SK-N-SH (cell line): ENCODE results near the gene CLIC3.

Experiments used
- CTCF ChIP-seq: fragments of 200-600 bp; sonication (generic); IDR thresholded peaks from 2 replicates; pipeline ENCODE4 v1.6.1; 2017; ENCODE audit warnings: antibody characterized with exemption, mild to moderate bottlenecking, moderate library complexity
- GABPA ChIP-seq: IDR thresholded peaks from 2 replicates; pipeline ENCODE4 v1.4.0; 2012; ENCODE audit warnings: low read depth, mild to moderate bottlenecking
- MEF2A ChIP-seq: IDR thresholded peaks from 2 replicates; pipeline ENCODE4 v1.4.0; 2012; ENCODE audit warnings: low read depth, borderline replicate concordance
- REST ChIP-seq: IDR thresholded peaks from 2 replicates; pipeline ENCODE4 v1.6.1; 2012; ENCODE audit warnings: mild to moderate bottlenecking, low read depth, low read length, moderate library complexity
- TAF1 ChIP-seq: IDR thresholded peaks from 2 replicates; pipeline ENCODE4 v1.6.1; 2012; ENCODE audit warnings: low read depth, mild to moderate bottlenecking, low read length, moderate library complexity, borderline replicate concordance
- TCF12 ChIP-seq: IDR thresholded peaks from 2 replicates; pipeline ENCODE4 v1.4.0; 2012
- TEAD4 ChIP-seq: IDR thresholded peaks from 2 replicates; pipeline ENCODE4 v1.4.0; 2012; ENCODE audit warnings: mild to moderate bottlenecking, borderline replicate concordance; ENCODE audit not compliant: insufficient read depth
- YY1 ChIP-seq: IDR thresholded peaks from 2 replicates; pipeline ENCODE4 v1.4.0; 2012; ENCODE audit warnings: low read depth, mild to moderate bottlenecking

GRCh38 chr9:137007108-137007815 is 10.9 kb upstream of the CLIC3 start:
- TF ChIP-seq CTCF (no peak), TCF12 (no peak), REST (no peak), TAF1 (no peak), YY1 (no peak), TEAD4 (no peak), MEF2A (no peak), GABPA (no peak)
